Skin of body (tissue), 2 donors: Measurements from ENCODE around the gene MCF2L. TPM values are rescaled to one million over a fixed set of nuclear protein-coding genes. Genes with fewer than 3 reads are reported as not detected.

Experiments
- DNase-seq: peaks from one replicate; lab custom pipeline; 2025; lab: John Stamatoyannopoulos, UW
- total RNA-seq: library from RNA; depleted of rRNA; stranded (reverse); fragments of >200 nt; gene quantifications from one replicate; pipeline ENCODE4 v1.2.3, GENCODE V29; 2014

Gene MCF2L
- total RNA-seq, 1 donor from 2014 or later, result 23.9 TPM

DNA sequence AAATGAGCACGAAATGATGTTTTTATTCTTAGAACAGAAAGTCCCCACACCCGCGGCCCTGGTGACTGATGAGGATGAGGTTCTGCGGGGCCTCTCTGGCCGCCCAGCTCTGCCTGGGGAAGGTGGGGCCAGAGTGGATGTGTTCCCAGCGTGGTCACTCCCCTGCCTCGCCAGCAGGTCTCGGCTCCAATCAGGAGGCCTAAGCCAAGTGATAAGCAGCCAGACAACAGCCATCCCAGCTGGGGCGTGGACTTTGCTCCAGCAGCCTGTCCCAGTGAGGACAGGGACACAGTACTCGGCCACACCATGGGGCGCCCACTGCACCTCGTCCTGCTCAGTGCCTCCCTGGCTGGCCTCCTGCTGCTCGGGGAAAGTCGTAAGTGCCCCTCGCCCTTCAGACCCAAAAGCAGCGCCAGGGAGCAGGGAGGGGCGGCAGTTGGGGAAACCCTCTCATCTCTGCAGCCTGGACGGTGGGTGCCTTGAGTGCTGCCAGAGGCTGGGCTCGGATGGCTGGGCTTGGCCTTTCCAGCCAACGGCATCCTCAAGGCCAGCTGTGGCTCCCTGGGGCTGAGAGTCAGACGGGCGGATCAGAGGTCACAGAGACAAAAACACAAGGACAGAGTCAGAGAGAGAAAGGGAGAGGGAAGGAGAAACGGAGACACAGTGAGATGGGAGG, 153.7 kb downstream of the MCF2L start, which contains the start of gene F10:
TSS of gene F10 (plus strand) at position 250 of the 676 bp plus-strand sequence. CDS start at position 307, 57 bp downstream.
- peak; percentile 68 for DNase-seq

DNA sequence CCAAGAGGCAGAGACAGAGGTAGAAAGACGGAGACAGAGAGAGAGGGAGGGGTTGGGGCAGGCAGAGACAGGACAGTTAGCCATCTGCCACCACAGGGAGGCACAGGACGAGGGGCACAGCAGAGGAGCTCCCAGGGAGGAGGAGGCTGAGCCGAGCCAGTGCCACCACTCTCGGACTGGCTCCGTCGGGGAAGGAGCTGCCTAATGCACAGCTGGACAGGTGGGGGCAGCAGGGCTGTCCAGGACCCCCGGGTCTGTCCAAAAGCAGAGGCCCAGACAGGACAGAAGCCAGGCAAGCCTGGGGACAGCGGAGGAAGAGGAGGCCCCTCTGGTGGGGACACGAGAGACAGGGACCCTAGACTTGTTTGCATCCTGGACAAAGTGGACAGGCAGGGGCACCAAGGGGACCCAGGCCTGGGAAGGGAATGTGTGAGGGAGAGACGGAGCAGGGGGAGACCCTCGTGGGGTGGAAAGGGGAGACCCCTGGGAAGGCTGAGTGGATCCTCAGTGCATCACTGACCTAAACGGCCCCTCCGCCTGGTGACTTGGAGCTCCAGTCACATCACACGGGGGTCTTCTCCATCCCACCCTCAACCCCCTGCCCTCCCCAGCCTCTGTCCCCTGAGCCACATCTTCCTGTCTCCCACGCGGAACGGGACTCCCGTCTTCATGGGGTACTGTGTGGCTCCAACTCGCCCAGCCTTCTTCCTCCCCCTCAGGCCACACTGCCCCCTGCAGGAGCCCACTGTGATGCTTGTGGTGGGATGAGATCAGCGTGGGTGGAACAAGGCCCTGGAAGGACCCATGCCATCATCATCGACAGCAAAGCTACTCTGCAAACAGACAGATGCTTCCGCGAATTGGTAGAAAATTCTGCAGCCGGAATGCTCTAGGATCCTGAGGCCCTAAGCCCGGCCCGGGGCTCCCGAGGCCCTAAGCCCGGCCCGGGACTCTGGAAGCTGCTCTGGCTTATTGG, 154.5 kb downstream of the MCF2L start:
- peak; percentile 20 for DNase-seq

DNA sequence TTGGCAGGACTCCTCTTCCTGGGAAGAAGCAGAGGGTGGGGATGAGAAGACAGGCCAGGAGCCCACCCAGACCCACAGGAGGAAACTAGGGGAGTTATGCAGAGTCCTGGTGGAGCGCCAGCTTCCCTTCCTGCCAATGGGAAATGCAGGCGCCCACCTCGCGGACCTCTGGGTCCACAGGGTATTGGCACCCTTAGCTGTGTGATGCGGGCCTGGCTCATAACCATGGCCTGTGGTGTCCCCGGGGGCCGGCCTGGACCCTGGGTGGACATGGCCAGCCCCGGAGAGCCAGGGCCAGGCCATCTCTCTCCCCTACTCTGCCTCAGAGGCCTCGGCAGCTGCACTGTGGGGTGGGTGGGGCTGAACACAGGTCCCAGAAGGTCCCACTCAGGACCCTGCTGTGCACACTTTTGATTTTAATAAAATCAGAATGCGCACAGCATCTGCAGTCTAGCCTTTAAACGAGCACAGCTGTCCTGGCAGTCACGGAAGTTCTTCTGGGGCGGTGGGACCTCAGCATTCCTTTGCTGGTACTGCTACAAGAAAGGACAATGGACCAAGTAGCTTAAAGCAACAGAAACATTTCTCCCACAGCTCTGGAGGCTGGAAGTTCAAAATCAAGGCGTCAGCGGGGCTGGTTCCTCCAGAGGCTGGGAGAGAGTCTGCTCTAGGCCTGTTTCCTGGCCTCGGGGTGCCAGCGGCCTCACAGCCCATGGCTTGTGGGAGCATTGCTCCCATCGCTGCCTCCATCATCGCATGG, 155.4 kb downstream of the MCF2L start:
- peak; percentile 30 for DNase-seq

DNA sequence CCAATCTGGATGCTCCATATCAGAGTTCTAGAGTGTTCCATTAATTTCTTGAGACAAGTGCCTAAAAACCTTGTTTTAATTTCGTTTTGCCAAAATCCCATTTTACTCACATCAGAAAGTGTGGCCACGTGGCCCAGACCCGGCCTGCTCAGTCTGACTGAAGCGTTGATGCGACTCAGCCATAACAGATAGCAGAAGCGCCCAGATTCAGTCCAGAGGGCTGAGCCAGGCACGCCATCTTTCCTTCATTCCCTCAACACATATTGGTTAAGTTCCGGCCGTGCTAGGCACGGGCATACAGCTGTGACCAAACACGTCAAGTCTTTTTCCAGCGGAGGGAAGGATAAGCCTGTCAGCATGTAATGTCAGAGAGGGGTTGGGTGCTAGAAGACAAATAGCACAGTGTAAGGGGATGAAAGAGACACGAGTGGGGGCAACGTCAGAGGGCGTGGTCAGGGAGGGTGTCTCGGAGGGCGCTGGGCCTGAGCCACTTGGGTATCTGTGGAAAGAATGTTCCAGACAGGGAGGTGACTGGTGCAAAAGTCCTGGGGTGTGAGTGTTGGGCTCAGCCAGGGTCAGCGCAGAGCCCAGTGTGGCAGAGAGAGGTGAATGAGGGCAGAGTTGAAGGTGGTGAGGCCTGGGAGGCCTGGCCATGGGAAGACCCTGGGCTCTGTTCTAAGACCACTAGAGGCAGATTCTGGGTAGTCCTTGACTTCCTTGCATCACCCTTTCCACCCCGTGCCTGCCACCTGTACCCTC, 156.7 kb downstream of the MCF2L start:
- no peak for DNase-seq

DNA sequence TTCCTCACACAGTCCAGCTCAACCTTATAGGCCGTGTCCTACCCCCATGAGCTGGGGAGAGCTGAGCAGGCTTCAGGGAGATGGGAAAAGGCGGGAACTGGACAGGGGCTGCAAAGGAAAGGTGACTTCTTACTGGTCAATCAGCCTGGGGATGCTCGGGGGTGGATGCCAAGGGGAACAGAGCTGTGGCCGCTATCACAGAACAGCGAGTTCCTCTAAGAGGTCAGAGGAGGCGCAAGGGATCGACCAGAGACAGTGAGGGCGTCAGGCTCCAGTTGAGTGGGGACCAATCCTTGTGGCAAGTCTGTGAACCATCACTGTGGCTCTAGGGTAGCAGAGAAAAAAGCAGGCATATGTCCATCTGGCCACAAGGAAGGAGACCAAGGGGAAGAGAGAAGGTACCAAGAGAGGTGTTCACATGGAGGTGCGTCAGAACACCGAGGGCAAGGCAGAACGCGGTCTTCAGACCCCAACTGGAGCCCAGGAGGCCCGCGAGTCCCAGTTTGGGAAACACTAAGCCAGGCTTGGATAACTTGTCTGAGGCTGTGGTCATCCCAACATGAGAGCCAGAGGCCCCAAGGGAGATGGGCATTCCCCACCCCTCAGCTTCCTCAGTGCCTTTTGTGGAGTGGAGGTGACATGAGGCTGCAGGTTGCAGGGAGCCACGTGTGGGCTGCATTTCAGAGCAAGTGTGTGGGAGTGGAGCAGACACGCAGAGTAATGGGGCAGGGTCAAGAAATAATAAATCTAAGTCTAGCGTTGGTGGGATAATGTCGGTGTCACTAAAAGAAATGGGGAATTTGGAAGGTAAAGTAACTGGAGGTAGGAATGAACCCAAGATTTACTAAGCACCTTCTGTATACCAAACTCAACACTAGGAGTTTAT, 157.5 kb downstream of the MCF2L start:
- no peak for DNase-seq

DNA sequence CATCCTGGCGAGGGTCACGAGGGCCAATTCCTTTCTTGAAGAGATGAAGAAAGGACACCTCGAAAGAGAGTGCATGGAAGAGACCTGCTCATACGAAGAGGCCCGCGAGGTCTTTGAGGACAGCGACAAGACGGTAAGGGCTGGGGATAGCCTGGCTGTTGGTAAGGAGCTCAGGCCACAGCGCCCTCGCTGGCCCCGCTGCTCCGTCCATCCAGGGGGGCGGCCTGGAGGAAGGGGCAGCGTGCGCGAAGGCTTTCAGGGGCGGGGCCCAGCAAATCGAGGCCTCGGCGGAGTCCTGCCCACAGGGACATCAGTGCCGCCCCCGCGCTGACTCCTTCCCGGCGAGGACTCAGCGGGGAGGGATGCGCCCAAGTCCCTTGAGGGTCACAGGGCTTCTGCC, 160.5 kb downstream of the MCF2L start:
- DNase-seq, result no peak

DNA sequence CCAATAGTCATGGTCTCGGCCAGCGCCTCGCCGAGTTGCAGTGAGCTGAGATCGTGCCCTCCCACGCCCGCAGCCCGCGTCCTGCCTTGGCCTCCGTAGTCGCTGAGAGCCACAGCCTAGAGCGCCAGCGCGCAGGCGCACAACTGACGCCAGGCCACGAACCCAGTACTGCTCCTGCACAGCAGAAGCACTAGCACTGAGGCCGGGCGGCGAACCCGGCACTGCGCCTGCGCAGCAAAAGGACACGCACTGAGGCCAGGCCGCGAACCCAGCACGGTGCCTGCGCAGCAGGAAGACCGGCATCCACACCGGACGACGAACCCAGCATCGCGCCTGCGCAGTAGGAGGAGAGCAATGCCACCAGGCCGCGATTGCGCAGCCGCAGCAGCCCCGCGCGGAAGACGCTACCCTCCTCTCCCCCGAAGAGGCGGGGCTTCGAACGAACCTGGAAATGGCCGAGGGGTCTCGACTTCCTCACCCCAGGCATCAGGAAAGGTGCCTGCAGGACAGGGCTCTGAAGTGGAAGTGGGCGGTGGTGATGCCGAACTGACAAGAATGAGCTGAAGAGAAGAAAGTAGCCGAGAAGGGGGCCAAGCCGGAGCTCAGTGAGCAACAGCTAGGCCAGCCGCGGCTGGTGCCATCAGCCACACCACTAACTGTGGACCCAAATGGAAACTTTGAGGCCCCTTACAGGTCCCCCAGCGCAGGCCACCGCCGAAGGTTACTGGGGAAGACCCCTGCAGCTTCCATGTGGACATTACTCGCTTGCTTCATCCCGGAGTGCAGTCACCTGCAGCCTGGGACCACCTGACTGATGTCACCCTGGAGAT, 161.1 kb downstream of the MCF2L start:
- DNase-seq, result no peak

DNA sequence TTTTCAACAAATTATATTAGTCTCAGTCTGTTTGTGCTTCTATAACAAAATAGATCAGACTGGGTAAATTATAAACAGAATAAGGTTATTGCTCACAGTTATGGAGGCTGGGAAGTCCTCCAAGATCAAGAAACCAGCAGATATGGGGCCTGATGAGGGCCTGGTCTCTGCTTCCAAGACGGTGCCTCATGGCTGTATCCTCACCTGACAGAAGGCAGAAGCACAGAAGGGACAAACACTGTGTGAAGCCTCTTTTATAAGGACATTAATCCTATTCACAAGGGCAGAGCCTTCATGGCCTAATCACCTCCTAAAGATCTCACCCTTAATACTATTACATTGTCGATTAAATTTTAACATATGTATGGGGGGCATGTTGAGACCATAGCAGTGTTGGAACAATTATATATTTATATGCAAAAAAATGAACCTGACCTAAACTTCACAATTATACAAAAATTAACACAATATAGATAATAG, 166.3 kb downstream of the MCF2L start:
- no peak for DNase-seq

DNA sequence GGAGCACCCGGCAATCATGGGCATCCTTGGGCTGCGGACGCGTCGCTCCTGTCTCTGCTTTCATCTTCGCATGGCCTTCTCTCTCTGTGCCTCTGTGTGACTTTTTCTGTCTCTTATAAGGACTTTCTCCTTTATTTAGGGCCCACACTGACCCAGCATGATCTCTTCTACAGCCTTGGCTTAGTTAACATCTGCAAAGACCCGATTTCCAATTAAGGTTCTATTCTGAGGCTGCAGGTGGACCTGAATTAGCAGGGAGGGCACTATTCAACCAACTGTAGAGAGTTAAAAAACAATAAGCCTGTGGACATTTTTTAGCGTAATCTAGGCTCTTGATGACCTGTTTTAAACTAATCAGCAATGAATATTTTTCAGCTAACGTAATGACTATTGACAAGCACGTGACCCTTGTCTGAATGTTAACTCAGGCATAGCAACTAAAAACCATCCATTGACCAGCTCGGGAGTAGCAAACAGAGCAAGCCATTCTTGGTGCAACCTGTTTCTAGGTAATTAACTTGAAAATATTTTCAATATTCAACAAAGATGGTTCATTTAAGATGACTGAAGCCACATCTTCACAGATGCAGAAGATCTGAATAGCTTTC, 168.8 kb downstream of the MCF2L start:
- DNase-seq, result no peak

DNA sequence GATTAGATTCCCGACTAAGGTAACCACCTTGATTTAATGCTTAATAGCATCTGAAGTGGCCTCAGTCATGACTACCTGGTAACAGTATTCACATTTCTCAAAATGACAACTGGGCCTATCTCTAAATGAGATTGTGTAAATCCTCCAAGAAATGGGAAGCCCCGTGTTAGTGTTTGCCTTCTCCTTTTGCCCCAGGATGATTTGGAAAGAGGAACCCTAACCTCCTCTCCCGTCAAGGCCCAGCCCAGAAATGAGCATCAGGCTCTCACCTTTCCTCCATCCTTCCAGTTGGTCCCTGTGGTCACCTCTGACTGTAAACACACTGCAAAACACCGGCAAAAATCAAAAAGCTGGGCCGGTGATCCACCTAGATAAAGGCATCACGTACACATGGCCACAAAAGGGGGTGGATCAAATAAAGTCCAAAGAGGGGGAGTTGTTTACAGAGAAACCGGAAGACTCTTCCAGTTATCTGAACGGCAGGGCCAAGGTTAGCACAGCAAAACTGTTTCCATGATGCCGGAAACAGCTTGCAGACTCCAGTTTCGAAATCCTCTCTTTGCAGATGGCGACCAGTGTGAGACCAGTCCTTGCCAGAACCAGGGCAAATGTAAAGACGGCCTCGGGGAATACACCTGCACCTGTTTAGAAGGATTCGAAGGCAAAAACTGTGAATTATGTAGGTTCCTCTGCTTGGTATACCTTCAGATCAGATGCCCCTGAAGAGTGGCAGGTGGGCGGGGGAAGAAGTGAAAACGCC, 170.0 kb downstream of the MCF2L start:
- DNase-seq, result no peak

DNA sequence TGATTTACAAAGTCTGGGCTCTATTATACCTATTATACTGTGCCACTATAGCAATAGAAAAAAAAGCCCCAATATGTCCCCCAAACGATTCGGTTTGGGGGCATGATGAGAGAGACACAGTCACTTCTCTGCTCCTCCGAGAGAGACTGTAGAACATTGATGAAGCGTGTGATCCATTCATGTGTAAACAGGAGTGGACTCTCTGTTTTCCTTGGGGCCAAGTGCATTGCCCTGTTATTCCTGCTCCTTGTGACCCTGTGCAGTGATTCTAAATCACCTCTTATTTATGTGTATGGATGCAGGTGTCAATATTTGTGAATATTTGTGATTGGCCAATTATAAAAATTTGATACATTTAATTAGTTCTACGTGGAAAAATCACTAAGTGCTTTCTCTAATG, 170.6 kb downstream of the MCF2L start:
- DNase-seq, result no peak

DNA sequence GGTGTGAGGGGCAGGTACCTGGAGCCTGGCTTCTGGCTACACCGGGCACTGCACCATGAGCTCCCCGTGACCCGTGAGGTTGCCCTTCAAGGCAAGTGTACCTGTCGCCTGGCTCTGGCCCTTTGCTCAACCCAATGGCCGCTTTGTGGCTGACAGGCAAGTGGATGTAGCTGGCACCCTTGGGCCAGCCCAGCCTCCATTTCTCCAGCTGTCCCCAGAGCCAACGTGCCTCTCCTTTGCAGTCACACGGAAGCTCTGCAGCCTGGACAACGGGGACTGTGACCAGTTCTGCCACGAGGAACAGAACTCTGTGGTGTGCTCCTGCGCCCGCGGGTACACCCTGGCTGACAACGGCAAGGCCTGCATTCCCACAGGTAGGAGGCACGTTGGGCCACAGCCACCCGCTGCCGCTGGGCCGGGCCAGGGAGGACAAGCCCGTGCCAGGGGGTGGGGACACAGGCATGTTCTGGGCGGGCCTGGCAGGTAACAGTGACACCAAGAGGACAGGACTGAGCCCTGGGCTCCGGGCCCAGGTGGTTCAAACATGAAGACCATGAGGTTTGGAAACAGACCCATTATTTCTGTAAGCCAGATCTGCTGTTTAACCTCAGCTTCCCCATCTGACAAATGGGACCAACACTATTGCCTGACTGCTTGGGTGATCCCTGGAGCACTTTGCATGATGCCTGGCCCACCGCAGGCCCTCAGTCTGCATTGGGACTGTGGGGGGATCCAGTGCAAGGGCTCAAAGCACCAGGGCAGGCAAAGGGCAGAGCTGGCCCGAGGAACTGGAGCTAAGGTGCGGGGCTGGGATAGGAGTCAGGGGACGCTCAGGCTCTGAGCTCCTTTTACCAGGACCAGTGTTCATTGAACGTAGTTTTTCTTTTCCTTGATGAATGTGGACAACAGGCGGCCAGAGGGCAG, 171.9 kb downstream of the MCF2L start:
- no peak for DNase-seq

DNA sequence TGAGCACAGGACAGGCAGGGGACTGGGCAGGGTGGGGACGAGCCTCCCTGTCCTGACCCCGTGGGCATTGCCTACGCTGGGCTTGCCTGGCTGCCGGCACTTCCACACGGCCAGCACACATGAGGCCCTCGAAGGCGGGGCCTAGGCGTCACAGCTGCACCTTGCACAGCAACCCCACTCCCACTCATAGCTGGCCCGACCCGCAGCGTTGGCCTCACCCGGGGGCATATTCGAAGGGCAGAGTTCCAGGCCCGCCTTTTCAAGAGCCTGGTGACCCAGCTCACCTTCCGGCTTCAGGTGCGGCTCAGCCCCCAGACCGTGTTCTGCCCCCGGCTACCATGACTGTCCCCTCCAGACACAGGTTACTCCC, 172.6 kb downstream of the MCF2L start:
- no peak for DNase-seq

DNA sequence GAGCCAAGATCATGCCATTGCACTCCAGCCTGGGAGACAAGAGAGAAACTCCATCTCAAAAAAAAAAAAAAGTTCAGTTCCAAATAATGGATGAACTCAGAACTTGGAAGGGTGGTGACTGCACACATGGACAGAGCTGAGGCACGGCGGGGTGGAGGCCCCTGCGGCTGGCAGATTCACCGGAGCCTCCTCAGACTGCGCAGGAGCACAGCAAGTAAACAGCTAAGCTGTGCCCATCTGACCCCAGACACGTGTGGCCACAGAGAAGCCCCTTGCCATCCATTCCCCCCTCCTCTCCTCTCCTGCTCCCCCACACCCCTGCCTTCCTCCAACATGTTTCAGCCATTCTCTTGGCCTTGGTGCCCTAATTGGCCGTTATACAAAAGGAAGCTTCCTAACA, 173.9 kb downstream of the MCF2L start:
- no peak for DNase-seq

DNA sequence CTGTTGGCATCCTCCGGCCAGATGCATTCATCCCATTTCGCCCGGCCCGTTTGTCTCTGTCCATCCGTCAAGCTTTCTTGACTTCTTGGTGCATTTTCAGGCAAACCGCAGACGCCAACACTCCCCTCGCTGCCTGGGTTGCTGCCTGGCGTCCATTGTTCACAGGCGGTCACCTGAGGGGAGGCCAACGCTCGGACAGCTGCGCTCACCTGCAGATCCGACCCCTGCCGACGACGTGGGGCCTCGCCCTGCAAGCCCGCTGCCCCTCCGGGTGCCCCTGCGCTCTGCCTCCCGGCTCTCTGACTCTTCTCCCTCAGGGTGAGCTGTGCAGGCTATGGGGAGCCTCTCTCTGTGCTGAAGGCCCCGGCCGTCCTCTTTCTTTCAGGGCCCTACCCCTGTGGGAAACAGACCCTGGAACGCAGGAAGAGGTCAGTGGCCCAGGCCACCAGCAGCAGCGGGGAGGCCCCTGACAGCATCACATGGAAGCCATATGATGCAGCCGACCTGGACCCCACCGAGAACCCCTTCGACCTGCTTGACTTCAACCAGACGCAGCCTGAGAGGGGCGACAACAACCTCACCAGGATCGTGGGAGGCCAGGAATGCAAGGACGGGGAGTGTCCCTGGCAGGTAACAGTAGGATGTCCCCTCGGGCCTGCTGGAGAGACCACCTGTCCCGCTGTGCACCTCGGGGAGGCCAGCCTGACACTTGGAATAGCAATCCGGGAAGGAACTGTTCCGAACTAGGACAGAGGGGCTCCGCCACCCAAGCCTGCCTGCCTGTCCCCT, 174.6 kb downstream of the MCF2L start:
- DNase-seq, result no peak

DNA sequence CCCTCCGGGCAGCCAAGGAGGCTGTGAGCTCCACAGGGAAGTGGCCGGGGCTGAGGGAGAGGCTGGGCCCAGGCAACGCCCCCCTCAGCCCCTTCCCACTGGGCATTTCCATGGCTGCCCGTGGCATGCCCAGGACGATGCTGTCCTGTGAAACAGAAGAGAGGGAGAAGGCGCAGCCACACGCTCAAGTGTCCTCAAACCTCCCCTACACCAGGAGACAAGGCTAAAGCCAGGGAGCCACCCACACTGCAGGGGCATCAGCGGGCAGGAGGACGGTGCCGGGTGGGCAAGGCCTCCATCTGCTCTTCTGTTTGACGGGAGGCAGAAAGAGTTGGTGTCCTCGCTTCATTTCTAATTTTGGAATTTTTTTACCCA, 175.2 kb downstream of the MCF2L start:
- DNase-seq, result no peak
